SK-N-MC (cell line): ENCODE measurements around the gene TAX1BP1.

Experiments used
- EZH2 ChIP-seq: fragments of 200-600 bp; sonication (generic); IDR thresholded peaks from one replicate; pipeline ENCODE4 v1.6.1; 2017; ENCODE audit warnings: antibody characterized with exemption
- POLR2AphosphoS5 ChIP-seq: IDR thresholded peaks from 2 replicates; pipeline ENCODE4 v1.6.1; 2012; ENCODE audit warnings: mild to moderate bottlenecking, low read depth, low read length, borderline replicate concordance

GRCh38 chr7:27834179-27834921 is 94.4 kb downstream of the TAX1BP1 start:
- TF ChIP-seq EZH2 (no peak), POLR2AphosphoS5 (no peak)
